ENCODE data around the gene B4GALT1.

DNA sequence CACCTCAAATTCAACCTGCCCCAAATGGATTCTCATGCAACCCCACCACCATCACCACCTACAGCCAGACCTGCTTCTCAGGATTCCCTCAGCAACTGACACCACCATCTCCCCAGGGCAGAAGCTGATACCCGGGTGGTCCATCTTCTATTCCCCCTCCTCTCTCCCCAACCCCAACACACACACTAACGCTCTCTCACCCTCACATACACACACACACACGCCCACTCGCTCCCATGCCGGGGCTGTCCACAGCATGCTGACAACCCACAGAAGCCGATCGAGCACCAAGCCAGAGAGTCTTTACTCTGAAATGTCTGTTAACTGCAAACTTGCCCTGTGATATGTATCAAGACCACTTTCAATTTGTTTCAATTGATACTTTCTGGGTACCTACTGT is 28.4 kb downstream of the B4GALT1 start:
- no peak for TF ChIP-seq CTCF (IDR thresholded peaks at IDR 0.05)
- TF ChIP-seq POLR2A (IDR thresholded peaks at IDR 0.05), result no peak

Measured in uterus (tissue), 2 donors.